Body of pancreas (tissue), 4 donors: ENCODE results near the gene ATG10.

ENCODE experiments used
- CTCF ChIP-seq, 7 experiments: fragments of 450-650 bp in 4 of 7; fragments of 200-600 bp in 3 of 7; sonication (generic) in 3 of 7; IDR thresholded peaks; one replicate each; pipeline ENCODE4 v1.5.1; 2016 to 2019; ENCODE audit warnings: antibody characterized with exemption in 7 of 7
- POLR2A ChIP-seq, 3 donors: fragments of 450-650 bp; IDR thresholded peaks; one replicate each; pipeline ENCODE4 v1.6.1; 2016; ENCODE audit warnings: antibody characterized with exemption in 3 of 3, mild to moderate bottlenecking in 2 of 3

- no peak for TF ChIP-seq CTCF (IDR thresholded peaks at IDR 0.05)
- TF ChIP-seq POLR2A (IDR thresholded peaks at IDR 0.05), result no peak
Observed at GRCh38 chr5:82205005-82205404, 233.2 kb downstream of the ATG10 start.
